Measurements from ENCODE around the gene SPATA31D4.

SPATA31D4 gene

GRCh38 chr9:81894891-81895290, 33.3 kb upstream of the SPATA31D4 start:
- TF ChIP-seq CTCF (conservative IDR thresholded peaks at IDR 0.05; ENCODE audit: low read length) = no peak
- DNase-seq (ENCODE audit: low read depth) = no peak
- no peak overlapping the region for H3K4me3 ChIP-seq (ENCODE audit: low read length)

GRCh38 chr9:81896070-81896469, 32.2 kb upstream of the SPATA31D4 start:
- no peak for TF ChIP-seq CTCF (conservative IDR thresholded peaks at IDR 0.05; ENCODE audit: low read length)
- DNase-seq (ENCODE audit: low read depth) = no peak
- H3K4me3 ChIP-seq (ENCODE audit: low read length) = no peak overlapping the region

GRCh38 chr9:81898851-81899250, 29.4 kb upstream of the SPATA31D4 start:
- H3K4me3 ChIP-seq (ENCODE audit: low read length) = no peak overlapping the region
- TF ChIP-seq CTCF (conservative IDR thresholded peaks at IDR 0.05; ENCODE audit: low read length) = no peak
- DNase-seq (ENCODE audit: low read depth) = no peak

- DNase-seq (ENCODE audit: low read depth) = peak; percentile 38
- TF ChIP-seq CTCF (conservative IDR thresholded peaks at IDR 0.05; ENCODE audit: low read length) = no peak
- no peak overlapping the region for H3K4me3 ChIP-seq (ENCODE audit: low read length)
Measured at GRCh38 chr9:81902196-81902595, 26.0 kb upstream of the SPATA31D4 start.

- TF ChIP-seq CTCF (conservative IDR thresholded peaks at IDR 0.05; ENCODE audit: low read length) = no peak
- H3K4me3 ChIP-seq (ENCODE audit: low read length) = no peak overlapping the region
- DNase-seq (ENCODE audit: low read depth) = no peak
Measured at GRCh38 chr9:81902626-81903025, 25.6 kb upstream of the SPATA31D4 start.

GRCh38 chr9:81906671-81907070, 21.6 kb upstream of the SPATA31D4 start:
- DNase-seq (ENCODE audit: low read depth) = peak; percentile 39
- no peak overlapping the region for H3K4me3 ChIP-seq (ENCODE audit: low read length)
- TF ChIP-seq CTCF (conservative IDR thresholded peaks at IDR 0.05; ENCODE audit: low read length) = no peak

GRCh38 chr9:81912135-81912534, 16.1 kb upstream of the SPATA31D4 start:
- no peak overlapping the region for H3K4me3 ChIP-seq (ENCODE audit: low read length)
- no peak for DNase-seq (ENCODE audit: low read depth)
- TF ChIP-seq CTCF (conservative IDR thresholded peaks at IDR 0.05; ENCODE audit: low read length) = no peak

Measured in AG10803 (cell line).